ENCODE data around the gene NECTIN4. TPM values are rescaled to one million over a fixed set of nuclear protein-coding genes. Genes with fewer than 3 reads are reported as not detected.

NECTIN4 gene
- total and polyA plus RNA-seq, 10 of the 15 experiments (the other 5 are each of a cell fraction or from before 2014, with no cell fraction given), result 2.8 to 8.7 (median 3.7) TPM

GRCh38 chr1:161119092-161119903, 29.9 kb upstream of the NECTIN4 start (continued):
- no peak for TF ChIP-seq ZNF622 (IDR thresholded peaks at IDR 0.05)
- TF ChIP-seq PML (IDR thresholded peaks at IDR 0.05; ENCODE audit: low read length), result no peak

DNA sequence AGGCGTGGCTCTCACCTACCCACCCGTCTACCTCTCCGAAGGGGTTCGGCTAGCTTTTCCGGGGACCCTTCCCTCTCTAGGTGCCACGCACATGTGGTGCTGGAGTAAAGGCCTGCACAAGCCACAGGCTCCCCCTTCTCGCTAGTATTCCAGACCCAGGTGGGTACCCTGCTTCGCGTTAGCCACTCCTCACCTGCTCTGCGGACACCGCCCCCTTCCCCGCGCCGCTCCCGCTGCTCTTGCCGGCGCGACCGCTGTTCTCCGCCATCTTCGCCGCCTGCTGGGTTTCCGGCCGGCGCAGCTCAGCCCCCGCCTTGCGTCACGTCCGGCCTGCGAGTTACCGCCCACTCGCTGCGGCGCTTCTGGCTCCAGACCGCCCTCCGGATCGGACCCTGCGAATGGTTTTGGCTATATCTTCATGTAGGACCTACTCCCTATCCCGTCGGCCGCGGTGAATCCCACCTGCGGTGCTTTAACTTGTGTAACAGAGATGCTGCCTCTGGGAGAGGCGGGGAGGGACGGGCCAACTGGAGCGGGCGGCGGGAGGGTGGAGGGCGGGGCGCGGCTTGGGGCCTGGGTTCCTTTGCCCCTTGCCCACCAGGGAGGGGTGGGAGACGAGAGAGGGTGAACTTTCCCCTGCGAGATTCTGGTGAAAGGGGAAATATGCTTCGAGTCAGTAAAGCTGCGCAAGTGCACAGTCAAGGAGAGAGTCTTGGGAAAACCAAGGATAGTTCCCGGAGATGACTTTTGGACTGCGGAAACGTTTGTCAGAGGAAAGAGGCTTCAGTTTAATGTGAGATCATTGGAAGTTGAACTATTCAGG, 28.6 kb upstream of the NECTIN4 start, which contains the start of the genes NIT1 and PFDN2:
Gene NIT1 (plus strand): TSS at position 347 of the 823 bp plus-strand sequence. CDS start 72 bp downstream, at position 419.
Gene PFDN2 (minus strand): TSS at position 279 of the 823 bp plus-strand sequence. CDS start 11 bp downstream, at position 268.
- intact Hi-C loops (cut with micrococcal nuclease; ENCODE audit: unreplicated experiment), result loop anchor here (5.0 kb wide), 1 partner anchor 71 kb away; the partner anchor contains the start of gene USF1
- H3K9me3 ChIP-seq (replicated peaks; ENCODE audit: control insufficient read depth, insufficient read depth, low read length), result no peaks in the 10 kb centered on the region
- in situ Hi-C loops (cut with MboI), result no loop called here
- peak within 1 kb of the TSS; percentile 73 for H2AFZ ChIP-seq (ENCODE audit: control insufficient read depth, low read depth, low read length)
- H3K79me2 ChIP-seq (ENCODE audit: control insufficient read depth, insufficient read depth, low read length), result peaks cover 63% of the 10 kb centered on the region
- ATAC-seq (peak; percentile 87), DNase-seq (ENCODE audit: low read depth, low spot score) (peak; percentile 38), FAIRE-seq (peak; percentile 98)
- H4K20me1 ChIP-seq (ENCODE audit: control insufficient read depth, insufficient read depth), result no peaks in the 10 kb centered on the region
- peak within 1 kb of the TSS; percentile 74 for H3K4me3 ChIP-seq
- POLR2A ChIA-PET, result interaction anchor here (0.6 to 3.1 kb wide), 10 partner anchors 11 to 76 kb away, joined by 3 to 24 read pairs (median 4); partner anchors contain the start of genes ARHGAP30 and DEDD
- no TSS peak for BruUV-seq (replicated peaks)
- SMC1A ChIA-PET (ENCODE audit: uncharacterized antibody, unreplicated experiment), result interaction anchor here (0.6 to 1.7 kb wide), 16 partner anchors 10 to 627 kb away, joined by 3 to 5 read pairs (median 3); partner anchors contain the start of genes ARHGAP30 and DEDD
- under 1% methylated on average over 57 of the region's 58 CpGs for WGBS (ENCODE audit: insufficient coverage, insufficient replicate concordance, low lambda C conversion rate, missing lambda C conversion rate)
- H3K4me1 ChIP-seq (ENCODE audit: control insufficient read depth, insufficient read depth, low read length), result peaks cover 19% of the 10 kb centered on the region
- CTCF ChIA-PET, result interaction anchor here (1.0 to 1.9 kb wide), 11 partner anchors 13 to 53 kb away, joined by 3 to 8 read pairs (median 4); partner anchors contain the start of genes DEDD and KLHDC9
- no peaks in the 10 kb centered on the region for H3K27me3 ChIP-seq (replicated peaks in 1 of 2; ENCODE audit: control insufficient read depth in 2 of 2, insufficient read depth in 2 of 2, low read length in 1 of 2)
- H3K4me2 ChIP-seq (ENCODE audit: control insufficient read depth, insufficient read depth), result peak within 1 kb of the TSS; percentile 70
- H3K27ac ChIP-seq (ENCODE audit: control insufficient read depth, insufficient read depth), result peak within 1 kb of the TSS; percentile 90
- H3K36me3 ChIP-seq (ENCODE audit: control insufficient read depth in 2 of 2, insufficient read depth in 2 of 2, low read length in 1 of 2), result peaks cover 9 to 12% of the 10 kb centered on the region in 2 experiments; a peak in 3 of 4 replicates
- RAD21 ChIA-PET (ENCODE audit: unreplicated experiment), result interaction anchor here (0.8 to 1.7 kb wide), 7 partner anchors 14 to 72 kb away, joined by 3 to 8 read pairs (median 5); partner anchors contain the start of genes DEDD, PPOX and USF1
- peak within 1 kb of the TSS; percentile 89 for H3K9ac ChIP-seq (ENCODE audit: control insufficient read depth, insufficient read depth, low read length)
- TF ChIP-seq, protein P1, sequence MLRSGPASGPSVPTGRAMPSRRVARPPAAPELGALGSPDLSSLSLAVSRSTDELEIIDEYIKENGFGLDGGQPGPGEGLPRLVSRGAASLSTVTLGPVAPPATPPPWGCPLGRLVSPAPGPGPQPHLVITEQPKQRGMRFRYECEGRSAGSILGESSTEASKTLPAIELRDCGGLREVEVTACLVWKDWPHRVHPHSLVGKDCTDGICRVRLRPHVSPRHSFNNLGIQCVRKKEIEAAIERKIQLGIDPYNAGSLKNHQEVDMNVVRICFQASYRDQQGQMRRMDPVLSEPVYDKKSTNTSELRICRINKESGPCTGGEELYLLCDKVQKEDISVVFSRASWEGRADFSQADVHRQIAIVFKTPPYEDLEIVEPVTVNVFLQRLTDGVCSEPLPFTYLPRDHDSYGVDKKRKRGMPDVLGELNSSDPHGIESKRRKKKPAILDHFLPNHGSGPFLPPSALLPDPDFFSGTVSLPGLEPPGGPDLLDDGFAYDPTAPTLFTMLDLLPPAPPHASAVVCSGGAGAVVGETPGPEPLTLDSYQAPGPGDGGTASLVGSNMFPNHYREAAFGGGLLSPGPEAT (IDR thresholded peaks at IDR 0.05; ENCODE audit: low read depth), result 0 out of 2 replicates have a peak, but pooled peaks have one; percentile 74
- no peak for TF ChIP-seq KLF5 (IDR thresholded peaks at IDR 0.05; ENCODE audit: partially characterized antibody)
- TF ChIP-seq SP1 (IDR thresholded peaks at IDR 0.05; ENCODE audit: low read depth, low read length), result no peak
- TF ChIP-seq LARP7 (IDR thresholded peaks at IDR 0.05), result peak; percentile 69; the same call in 1 of the 2 replicates
- TF ChIP-seq, protein P2, sequence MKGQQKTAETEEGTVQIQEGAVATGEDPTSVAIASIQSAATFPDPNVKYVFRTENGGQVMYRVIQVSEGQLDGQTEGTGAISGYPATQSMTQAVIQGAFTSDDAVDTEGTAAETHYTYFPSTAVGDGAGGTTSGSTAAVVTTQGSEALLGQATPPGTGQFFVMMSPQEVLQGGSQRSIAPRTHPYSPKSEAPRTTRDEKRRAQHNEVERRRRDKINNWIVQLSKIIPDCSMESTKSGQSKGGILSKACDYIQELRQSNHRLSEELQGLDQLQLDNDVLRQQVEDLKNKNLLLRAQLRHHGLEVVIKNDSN (IDR thresholded peaks at IDR 0.05; ENCODE audit: borderline replicate concordance, extremely low read length, insufficient read depth, low read depth, low read length), result no peak
- no peak for TF ChIP-seq EP300 (IDR thresholded peaks at IDR 0.05; ENCODE audit: borderline replicate concordance in 1 of 2, control insufficient read depth in 1 of 2, low read depth in 2 of 2, low read length in 2 of 2)
- no peak for TF ChIP-seq E2F4 (IDR thresholded peaks at IDR 0.05; ENCODE audit: low read depth, low read length)
- TF ChIP-seq STAT3 (IDR thresholded peaks at IDR 0.05; ENCODE audit: low read depth, low read length), result no peak
- TF ChIP-seq, protein P3, sequence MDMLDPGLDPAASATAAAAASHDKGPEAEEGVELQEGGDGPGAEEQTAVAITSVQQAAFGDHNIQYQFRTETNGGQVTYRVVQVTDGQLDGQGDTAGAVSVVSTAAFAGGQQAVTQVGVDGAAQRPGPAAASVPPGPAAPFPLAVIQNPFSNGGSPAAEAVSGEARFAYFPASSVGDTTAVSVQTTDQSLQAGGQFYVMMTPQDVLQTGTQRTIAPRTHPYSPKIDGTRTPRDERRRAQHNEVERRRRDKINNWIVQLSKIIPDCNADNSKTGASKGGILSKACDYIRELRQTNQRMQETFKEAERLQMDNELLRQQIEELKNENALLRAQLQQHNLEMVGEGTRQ (IDR thresholded peaks at IDR 0.05; ENCODE audit: borderline replicate concordance, low read depth, low read length), result no peak
- TF ChIP-seq HDGF (IDR thresholded peaks at IDR 0.05), result 0 out of 2 replicates have a peak, but pooled peaks have one; percentile 68
- TF ChIP-seq SREBF1 (IDR thresholded peaks at IDR 0.05; ENCODE audit: low read length), result no peak

All from GM12878 (cell line).